ENCODE data around the gene G6PC3. TPM values are rescaled to one million over a fixed set of nuclear protein-coding genes. Genes with fewer than 3 reads are reported as not detected.

The G6PC3 gene
- total RNA-seq, 1 donor from 2014 or later = 16.6 TPM

- Histone ChIP-seq H3K27ac (no peak overlapping the region), H3K27me3 (no peaks in the 10 kb centered on the region), H4K20me1 (ENCODE audit: low read depth) (peaks cover 70% of the 10 kb centered on the region), H3K79me2 (ENCODE audit: low read depth) (peaks cover 98% of the 10 kb centered on the region), H3K9ac (no peak overlapping the region), H3K36me3 (no peaks in the 10 kb centered on the region), H3K4me1 (no peaks in the 10 kb centered on the region), H3K4me2 (no peak overlapping the region), H3K4me3 (no peak overlapping the region), H2AFZ (replicated peaks) (no peak overlapping the region), H3K9me3 (ENCODE audit: low read depth) (no peaks in the 10 kb centered on the region), H3F3A (ENCODE audit: low read depth) (peaks cover 12% of the 10 kb centered on the region)
- Mint-ChIP-seq H3K9me3 (no peaks in the 10 kb centered on the region), H3K36me3 (peaks cover 30% of the 10 kb centered on the region), H3K4me1 (no peaks in the 10 kb centered on the region), H3K27me3 (ENCODE audit: insufficient read depth, low read depth) (no peaks in the 10 kb centered on the region), H3K4me3 (no peak overlapping the region), H3K27ac (no peak overlapping the region)
- TF ChIP-seq CTCF (IDR thresholded peaks at IDR 0.05) (no peak), EZH2phosphoT487 (IDR thresholded peaks at IDR 0.05) (no peak), EZH2 (IDR thresholded peaks at IDR 0.05) (no peak)
- no peak for DNase-seq (ENCODE audit: low spot score)
These were observed 21.1 kb upstream of the G6PC3 start for GRCh38 chr17:44049294-44050060.

- H3K27ac ChIP-seq = no peak overlapping the region
- peaks cover 73% of the 10 kb centered on the region for H4K20me1 ChIP-seq (ENCODE audit: low read depth)
- TF ChIP-seq EZH2phosphoT487 (IDR thresholded peaks at IDR 0.05) = no peak
- no peak for TF ChIP-seq CTCF (IDR thresholded peaks at IDR 0.05)
- no peak for TF ChIP-seq EZH2 (IDR thresholded peaks at IDR 0.05)
- H3K9me3 Mint-ChIP-seq = no peaks in the 10 kb centered on the region
- peaks cover 98% of the 10 kb centered on the region for H3K79me2 ChIP-seq (ENCODE audit: low read depth)
- no peak overlapping the region for H3K27ac Mint-ChIP-seq
- H3K4me2 ChIP-seq = no peak overlapping the region
- H3K27me3 ChIP-seq = no peaks in the 10 kb centered on the region
- H3K4me3 Mint-ChIP-seq = no peak overlapping the region
- no peaks in the 10 kb centered on the region for H3K4me1 Mint-ChIP-seq
- no peaks in the 10 kb centered on the region for H3K27me3 Mint-ChIP-seq (ENCODE audit: insufficient read depth, low read depth)
- no peak overlapping the region for H3K9ac ChIP-seq
- H3K9me3 ChIP-seq (ENCODE audit: low read depth) = no peaks in the 10 kb centered on the region
- no peak overlapping the region for H2AFZ ChIP-seq (replicated peaks)
- no peak overlapping the region for H3K4me3 ChIP-seq
- no peaks in the 10 kb centered on the region for H3K4me1 ChIP-seq
- no peak for DNase-seq (ENCODE audit: low spot score)
- H3F3A ChIP-seq (ENCODE audit: low read depth) = peaks cover 7% of the 10 kb centered on the region
- no peaks in the 10 kb centered on the region for H3K36me3 ChIP-seq
- H3K36me3 Mint-ChIP-seq = peaks cover 27% of the 10 kb centered on the region
These were observed 17.2 kb upstream of the G6PC3 start for GRCh38 chr17:44053125-44053872.

GRCh38 chr17:44059101-44059892 is 11.2 kb upstream of the G6PC3 start:
- Mint-ChIP-seq H3K9me3 (no peaks in the 10 kb centered on the region), H3K27ac (no peak overlapping the region), H3K27me3 (ENCODE audit: insufficient read depth, low read depth) (peaks cover 2% of the 10 kb centered on the region), H3K4me3 (no peak overlapping the region), H3K4me1 (peaks cover 3% of the 10 kb centered on the region), H3K36me3 (peaks cover 39% of the 10 kb centered on the region)
- Histone ChIP-seq H3K4me1 (peaks cover 6% of the 10 kb centered on the region), H3F3A (ENCODE audit: low read depth) (peaks cover under 1% of the 10 kb centered on the region), H3K9me3 (ENCODE audit: low read depth) (no peaks in the 10 kb centered on the region), H3K27me3 (no peaks in the 10 kb centered on the region), H2AFZ (replicated peaks) (no peak overlapping the region), H3K9ac (no peak overlapping the region), H3K4me2 (no peak overlapping the region), H3K79me2 (ENCODE audit: low read depth) (peaks cover 100% of the 10 kb centered on the region), H3K4me3 (no peak overlapping the region), H3K27ac (no peak overlapping the region), H3K36me3 (peaks cover 6% of the 10 kb centered on the region), H4K20me1 (ENCODE audit: low read depth) (peaks cover 84% of the 10 kb centered on the region)
- no peak for DNase-seq (ENCODE audit: low spot score)
- TF ChIP-seq CTCF (IDR thresholded peaks at IDR 0.05) (no peak), EZH2 (IDR thresholded peaks at IDR 0.05) (no peak), EZH2phosphoT487 (IDR thresholded peaks at IDR 0.05) (no peak)

Data from neural progenitor cell (in vitro differentiated cells).